Activated naive CD4-positive, alpha-beta T cell treated with anti-CD3 and anti-CD28 coated beads, Interleukin-2, amount 50 U/mL, for 16 hours (primary cell): Measurements from ENCODE around the gene GDF10.

Source experiments
- DNase-seq: peaks from one replicate; pipeline ENCODE4 v3.0.0-alpha.2; 2020

GDF10 gene

DNA sequence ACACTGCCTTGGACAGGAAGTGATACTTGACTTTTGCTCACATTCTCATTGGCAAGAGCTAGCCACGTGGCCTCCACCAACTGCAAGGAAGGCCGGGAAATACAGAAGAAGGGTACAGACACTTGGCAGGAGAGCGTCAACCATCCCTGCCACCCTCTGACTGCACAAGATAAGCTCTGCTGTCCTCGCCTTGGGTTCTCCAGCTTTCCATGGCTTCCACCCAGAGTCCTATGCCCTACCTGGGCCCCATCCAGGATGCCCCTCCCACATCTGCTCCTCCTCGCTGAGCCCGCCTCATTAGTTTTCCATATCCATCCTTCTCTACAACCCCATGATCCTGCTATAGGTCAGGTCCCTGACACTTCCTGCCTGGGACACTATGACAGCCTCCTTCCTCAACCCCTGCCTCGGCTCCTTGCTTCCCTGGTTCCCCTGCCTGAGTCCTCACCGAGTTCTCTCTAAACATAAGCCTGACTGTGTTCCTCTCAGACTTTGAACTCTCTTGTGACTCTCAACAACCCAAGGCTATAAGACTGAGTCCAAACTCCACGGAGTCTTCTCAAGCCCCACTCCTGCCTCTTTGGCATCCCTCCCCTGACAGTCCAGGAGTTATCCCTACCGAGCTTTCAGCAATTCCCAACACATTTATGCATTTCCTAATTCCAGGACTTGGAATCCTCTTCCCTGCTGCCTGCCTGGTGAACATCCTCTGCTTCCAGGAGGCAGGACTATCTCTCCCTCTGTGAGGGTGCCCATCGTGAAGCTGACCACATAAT lies 23.2 kb upstream of the GDF10 start:
- no peak for DNase-seq

DNA sequence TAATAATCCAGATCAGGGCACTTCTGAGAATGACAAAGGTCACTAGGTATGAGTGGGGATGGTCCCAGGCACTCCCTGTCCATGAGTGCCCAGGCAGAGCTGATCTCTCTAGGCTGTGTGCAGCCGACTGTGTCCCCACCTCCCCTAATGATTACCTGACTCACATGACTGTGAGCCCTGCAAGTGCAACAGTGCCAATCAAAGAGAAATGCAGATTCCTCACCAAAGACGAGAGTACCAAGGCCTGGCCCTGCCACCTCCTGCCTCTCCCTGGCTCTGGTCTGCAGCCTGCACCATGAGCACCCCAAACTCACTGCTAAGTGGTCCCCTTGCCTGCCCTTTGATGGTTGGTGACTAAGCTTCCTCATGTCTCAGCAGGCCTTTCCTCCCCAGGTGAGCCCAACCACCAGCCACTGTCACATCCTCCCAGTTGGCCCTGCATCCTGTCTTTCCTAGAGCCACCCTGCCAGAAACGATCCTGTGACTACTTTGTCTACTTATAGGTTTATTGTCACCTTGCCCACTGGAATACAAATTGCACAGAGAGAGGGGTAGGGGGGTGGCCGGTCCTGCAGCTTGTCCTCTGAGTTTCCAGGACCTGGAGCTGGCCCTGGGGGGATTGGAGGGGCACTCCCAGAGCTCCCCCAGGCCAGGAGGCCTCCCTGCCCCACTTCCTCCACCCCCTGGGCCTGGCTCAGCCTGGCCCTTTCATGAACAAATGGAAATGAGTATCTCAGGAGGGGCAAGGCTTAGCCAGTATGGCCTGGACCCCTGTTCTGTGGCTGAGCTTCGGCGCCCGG lies 22.4 kb upstream of the GDF10 start:
- peak; percentile 36 for DNase-seq

- no peak for DNase-seq
Measured at GRCh38 chr10:47278152-47278473, 21.9 kb upstream of the GDF10 start.

- DNase-seq, result no peak
Measured at GRCh38 chr10:47278720-47279119, 21.3 kb upstream of the GDF10 start.

GRCh38 chr10:47279276-47279675 lies 20.7 kb upstream of the GDF10 start:
- no peak for DNase-seq

GRCh38 chr10:47282005-47282656 lies 17.9 kb upstream of the GDF10 start:
- no peak for DNase-seq

- no peak for DNase-seq
Measured at GRCh38 chr10:47282657-47283018, 17.4 kb upstream of the GDF10 start.

GRCh38 chr10:47283101-47283630 lies 16.8 kb upstream of the GDF10 start:
- no peak for DNase-seq

DNA sequence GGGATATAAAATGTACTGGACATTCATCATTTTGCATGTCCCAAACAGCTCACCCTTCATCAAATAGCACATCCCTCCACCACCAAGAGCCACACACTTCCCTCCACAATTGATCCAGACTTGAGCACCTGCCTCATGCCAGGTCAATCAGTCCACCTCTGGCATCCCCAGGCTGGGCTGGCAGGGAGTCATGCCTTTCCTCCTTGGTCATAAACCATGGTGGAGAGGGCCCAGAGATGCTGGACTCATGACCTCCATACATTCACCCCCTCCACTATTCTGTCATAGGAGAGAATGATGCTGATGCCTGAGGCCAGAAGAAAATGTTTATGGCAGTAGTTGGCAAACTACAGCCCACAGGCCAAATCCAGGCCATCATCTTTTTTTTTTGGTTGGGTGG lies 16.1 kb upstream of the GDF10 start:
- DNase-seq, result no peak

- DNase-seq, result no peak
Measured at GRCh38 chr10:47285381-47286115, 14.4 kb upstream of the GDF10 start.

- no peak for DNase-seq
Measured at GRCh38 chr10:47286116-47286505, 13.9 kb upstream of the GDF10 start.

DNA sequence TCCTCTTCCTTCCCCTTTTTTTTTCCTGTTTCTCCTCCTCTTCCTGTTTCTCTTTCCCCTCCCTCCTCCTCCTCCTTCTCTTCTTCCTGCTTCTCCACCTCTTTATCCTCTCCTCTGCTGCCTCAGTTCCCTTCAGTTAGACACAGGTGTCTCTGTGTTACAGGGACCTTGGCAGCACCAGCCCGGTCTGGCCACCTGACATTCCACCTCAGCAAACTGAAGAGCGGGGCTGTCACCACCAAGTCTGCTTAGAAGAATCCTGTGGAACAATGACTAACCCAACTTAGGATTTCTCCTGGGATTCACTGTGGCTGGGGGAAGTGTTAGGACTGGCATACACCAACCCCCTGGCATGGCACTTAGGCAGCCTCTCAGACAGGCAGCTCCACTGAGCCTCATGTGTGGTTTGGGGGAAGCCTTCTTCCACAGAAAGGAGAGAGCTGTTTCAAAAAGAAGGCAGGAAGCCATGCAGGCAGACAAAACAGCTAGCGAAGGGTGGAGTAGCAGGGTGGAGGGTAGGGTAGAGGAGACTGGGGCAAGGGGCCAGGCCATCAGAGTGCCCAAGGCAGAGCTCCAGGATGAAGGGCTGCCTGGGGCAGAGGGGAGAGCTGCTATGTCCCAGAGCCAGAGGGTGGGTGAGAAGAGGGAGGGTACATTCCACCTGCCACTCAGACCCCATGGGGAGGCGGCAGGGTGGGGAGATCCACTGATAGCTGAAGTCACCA lies 13.2 kb upstream of the GDF10 start:
- no peak for DNase-seq

- DNase-seq, result no peak
Measured at GRCh38 chr10:47287365-47287802, 12.6 kb upstream of the GDF10 start.

DNA sequence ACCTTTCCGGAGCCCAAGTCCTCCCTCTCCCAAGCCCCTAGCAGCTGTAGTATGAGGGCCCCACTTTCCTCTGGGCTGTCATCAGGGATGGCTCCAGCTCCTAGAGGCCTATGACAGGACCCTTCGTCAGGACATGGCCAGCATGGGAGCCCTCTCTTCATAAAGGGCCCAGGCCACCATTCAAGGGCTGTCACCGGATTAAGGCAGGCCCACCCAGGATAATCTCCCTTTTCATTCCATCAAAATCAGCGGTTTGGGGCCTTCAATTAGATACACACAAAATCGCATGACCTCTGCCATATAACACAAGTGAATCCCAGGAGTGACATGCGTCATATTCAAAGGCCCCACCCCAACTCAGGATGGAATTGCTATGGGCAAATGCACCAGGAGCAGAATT lies 12.2 kb upstream of the GDF10 start:
- no peak for DNase-seq

GRCh38 chr10:47288236-47288635 lies 11.8 kb upstream of the GDF10 start:
- DNase-seq, result no peak

GRCh38 chr10:47288916-47289495 lies 11.0 kb upstream of the GDF10 start:
- DNase-seq, result no peak

GRCh38 chr10:47289921-47290320 lies 10.1 kb upstream of the GDF10 start:
- no peak for DNase-seq

DNA sequence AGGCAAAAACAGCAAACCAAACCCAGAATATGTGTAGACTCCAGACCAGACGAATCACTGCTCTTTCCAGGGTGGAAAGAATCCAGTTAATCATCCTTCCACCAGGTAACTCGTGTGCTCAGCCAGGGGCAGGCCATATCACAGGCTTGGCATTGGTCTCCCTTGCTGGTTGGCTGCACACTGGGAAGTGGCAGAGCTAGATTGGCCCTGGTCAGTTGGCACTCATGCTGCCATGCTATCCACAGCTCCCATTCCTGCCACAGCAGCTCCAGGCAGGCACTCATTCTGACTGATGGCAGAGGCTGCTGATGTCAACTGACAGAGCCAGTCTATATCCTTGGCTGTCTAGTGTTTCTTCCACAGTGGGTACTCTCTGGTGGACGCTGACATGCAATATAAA lies 9.7 kb upstream of the GDF10 start:
- DNase-seq, result no peak

GRCh38 chr10:47291682-47292081 lies 8.3 kb upstream of the GDF10 start:
- DNase-seq, result no peak

DNA sequence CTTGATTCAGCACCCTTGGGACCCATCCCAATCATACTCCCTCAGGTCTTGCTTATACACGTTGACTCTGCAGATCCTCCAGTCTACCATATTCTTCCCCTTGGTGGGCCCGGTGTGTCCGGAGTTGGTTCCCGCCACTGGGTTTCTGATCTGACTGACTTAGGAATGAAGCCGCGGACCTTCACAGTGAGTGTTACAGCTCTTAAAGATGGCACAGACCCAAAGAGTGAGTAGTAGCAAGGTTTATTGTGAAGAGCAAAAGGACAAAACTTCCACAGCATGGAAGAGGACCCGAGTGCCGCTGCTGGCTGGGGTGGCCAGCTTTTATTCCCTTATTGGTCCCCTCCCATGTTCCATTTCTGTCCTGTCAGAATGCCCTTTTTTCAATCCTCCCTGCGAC lies 5.9 kb upstream of the GDF10 start:
- no peak for DNase-seq

DNA sequence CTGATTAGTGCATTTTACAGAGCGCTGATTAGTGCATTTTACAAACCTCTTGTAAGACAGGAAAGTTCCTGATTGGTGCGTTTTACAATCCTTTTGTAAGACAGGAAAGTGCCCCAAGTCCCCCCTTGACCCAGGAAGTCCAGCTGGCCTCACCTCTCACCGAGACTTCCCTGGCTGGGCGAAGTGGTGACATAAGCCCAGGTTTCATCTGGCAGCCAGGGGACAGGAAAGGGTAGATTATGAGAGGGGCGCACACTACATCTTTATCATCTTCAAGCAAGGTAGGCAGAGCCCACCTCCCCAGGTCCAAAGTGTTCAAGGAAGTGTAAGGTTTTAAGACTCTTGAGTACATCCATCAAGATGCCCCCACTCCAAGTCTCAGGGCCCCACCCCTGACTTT lies 5.5 kb upstream of the GDF10 start:
- no peak for DNase-seq

DNA sequence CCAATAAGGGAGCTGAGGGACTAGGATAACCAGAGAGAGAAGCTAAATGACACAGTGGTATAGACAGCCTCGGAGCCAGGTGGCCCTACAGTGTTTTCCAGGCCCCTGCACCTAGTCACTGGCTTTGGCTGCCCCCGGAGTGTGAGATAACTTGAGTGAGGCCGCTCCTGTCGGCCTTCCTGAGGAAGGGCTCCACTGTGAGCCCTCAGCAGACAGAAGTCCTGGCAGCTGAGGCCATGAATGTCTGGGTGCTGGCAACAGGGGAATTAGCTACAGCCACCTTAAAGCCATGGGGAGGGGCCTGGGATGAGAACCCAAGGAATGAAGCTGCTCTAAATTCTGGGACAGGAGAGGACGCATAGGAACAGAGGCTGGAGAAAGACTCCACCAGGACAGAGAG lies 4.6 kb upstream of the GDF10 start:
- no peak for DNase-seq
